IMR-90 (cell line): ENCODE results near the gene CERS6. TPM values are rescaled to one million over a fixed set of nuclear protein-coding genes. Genes with fewer than 3 reads are reported as not detected.

Experiments used
- ATAC-seq: fragments of 200-7000 bp; cut with Tn5 transposase; 2 replicates; pipeline ENCODE4 v1.9.1; 2020; ENCODE audit warnings: low read depth, mild to moderate bottlenecking, moderate library complexity
- BruUV-seq: library from RNA; stranded (reverse); fragments of 400-500 nt; replicated peaks from 2 replicates; lab custom pipeline; 2021; lab: Mats Ljungman, UMichigan
- CTCF ChIA-PET: fragments of 300-600 bp; formaldehyde crosslinking; extraction: SDS; loops from one replicate; lab custom pipeline; 2021; ENCODE audit warnings: antibody characterized with exemption; lab: Yijun Ruan, JAX
- POLR2A ChIA-PET: fragments of 300-600 bp; sonication (Branson Sonifier 250); formaldehyde crosslinking; loops from one replicate; lab custom pipeline; 2022; ENCODE audit warnings: antibody characterized with exemption; ENCODE audit not compliant: unreplicated experiment; lab: Charles Lee
- DNase-seq: peaks from one replicate; pipeline ENCODE4 v3.0.0; 2013
- H2AFZ ChIP-seq: replicated peaks from 2 replicates; pipeline ENCODE3; 2013; ENCODE audit warnings: low read length, mild to moderate bottlenecking; ENCODE audit not compliant: poor library complexity
- H2AK5ac ChIP-seq: 2 replicates; pipeline ENCODE4 v1.6.1; 2013; ENCODE audit warnings: low read depth, low read length, inconsistent platforms
- H2AK9ac ChIP-seq: replicated peaks from 2 replicates; pipeline ENCODE3; 2013; ENCODE audit warnings: mild to moderate bottlenecking, low read depth, low read length, moderate library complexity; ENCODE audit not compliant: poor library complexity
- H2BK120ac ChIP-seq: 2 replicates; pipeline ENCODE4 v1.6.1; 2013; ENCODE audit warnings: low read depth, low read length, inconsistent platforms
- H2BK15ac ChIP-seq: 3 replicates; pipeline ENCODE4 v1.6.1; 2013; ENCODE audit warnings: low read depth, low read length, inconsistent platforms
- H2BK20ac ChIP-seq: 2 replicates; pipeline ENCODE4 v1.6.1; 2013; ENCODE audit warnings: low read depth, mild to moderate bottlenecking, inconsistent platforms, low read length, moderate library complexity
- H2BK5ac ChIP-seq: 2 replicates; pipeline ENCODE4 v1.6.1; 2013; ENCODE audit warnings: mild to moderate bottlenecking, low read depth, low read length, inconsistent platforms; ENCODE audit not compliant: poor library complexity, severe bottlenecking
- H3K14ac ChIP-seq: replicated peaks from 2 replicates; pipeline ENCODE4 v1.6.1; 2013; ENCODE audit warnings: low read depth, low read length, inconsistent platforms
- H3K18ac ChIP-seq: 2 replicates; pipeline ENCODE4 v1.6.1; 2013; ENCODE audit warnings: low read depth, low read length, control low read depth
- H3K23ac ChIP-seq: 2 replicates; pipeline ENCODE4 v1.6.1; 2013; ENCODE audit warnings: low read depth, low read length, inconsistent platforms
- H3K27ac ChIP-seq: 2 replicates; pipeline ENCODE4 v1.5.1; 2013; ENCODE audit warnings: mild to moderate bottlenecking, control low read depth, low read length; ENCODE audit not compliant: insufficient read depth
- H3K27me3 ChIP-seq: 2 replicates; pipeline ENCODE4 v1.6.1; 2013; ENCODE audit warnings: low read length; ENCODE audit not compliant: control insufficient read depth, insufficient read depth
- H3K36me3 ChIP-seq: 2 replicates; pipeline ENCODE4 v1.6.1; 2013; ENCODE audit warnings: low read length, mixed read lengths; ENCODE audit not compliant: control insufficient read depth, insufficient read depth
- H3K4ac ChIP-seq: 2 replicates; pipeline ENCODE4 v1.6.1; 2013; ENCODE audit warnings: low read depth, low read length, inconsistent platforms
- H3K4me1 ChIP-seq: 2 replicates; pipeline ENCODE4 v1.6.1; 2013; ENCODE audit warnings: low read length, mixed read lengths; ENCODE audit not compliant: control insufficient read depth, insufficient read depth
- H3K4me2 ChIP-seq: 2 replicates; pipeline ENCODE4 v1.6.1; 2013; ENCODE audit warnings: low read depth, mild to moderate bottlenecking, control low read depth, low read length, moderate library complexity
- H3K4me3 ChIP-seq: 2 replicates; pipeline ENCODE4 v1.5.1; 2013; ENCODE audit warnings: low read depth, mild to moderate bottlenecking, control low read depth, low read length, moderate library complexity; ENCODE audit not compliant: insufficient read depth
- H3K56ac ChIP-seq: 2 replicates; pipeline ENCODE4 v1.6.1; 2013; ENCODE audit warnings: low read length, inconsistent platforms; ENCODE audit not compliant: insufficient read depth; ENCODE audit errors: extremely low read depth
- H3K79me1 ChIP-seq, 2 experiments: 2 replicates each; pipeline ENCODE4 v1.6.1; 2013; ENCODE audit warnings: low read length in 2 of 2, inconsistent platforms in 1 of 2, low read depth in 1 of 2
- H3K9ac ChIP-seq: 2 replicates; pipeline ENCODE4 v1.6.1; 2013; ENCODE audit warnings: low read depth, low read length, control low read depth
- H3K9me1 ChIP-seq: 2 replicates; pipeline ENCODE4 v1.6.1; 2013; ENCODE audit warnings: low read length, inconsistent platforms; ENCODE audit not compliant: insufficient read depth
- H3K9me3 ChIP-seq: 2 replicates; pipeline ENCODE4 v1.6.1; 2013; ENCODE audit warnings: low read length; ENCODE audit not compliant: control insufficient read depth, insufficient read depth
- H4K20me1 ChIP-seq: 2 replicates; pipeline ENCODE4 v1.6.1; 2013; ENCODE audit warnings: low read length, inconsistent platforms; ENCODE audit not compliant: insufficient read depth
- H4K5ac ChIP-seq: 2 replicates; pipeline ENCODE4 v1.6.1; 2013; ENCODE audit warnings: mild to moderate bottlenecking, low read depth, low read length, control low read depth
- H4K8ac ChIP-seq, 2 experiments: 2 replicates each; pipeline ENCODE4 v1.6.1; 2013; ENCODE audit warnings: low read depth in 2 of 2, low read length in 2 of 2, control low read depth in 1 of 2, inconsistent platforms in 1 of 2
- H4K91ac ChIP-seq: 2 replicates; pipeline ENCODE4 v1.6.1; 2013; ENCODE audit warnings: low read depth, low read length, inconsistent platforms; ENCODE audit not compliant: insufficient read depth
- BHLHE40 ChIP-seq: fragments of 150-350 bp; IDR thresholded peaks from 2 replicates; pipeline ENCODE4 v1.6.1; 2016; ENCODE audit warnings: mild to moderate bottlenecking, low read depth, low read length
- CEBPB ChIP-seq: IDR thresholded peaks from 2 replicates; pipeline ENCODE4 v1.6.1; 2012; ENCODE audit warnings: low read depth, low read length, improper control_type of control experiment
- CHD1 ChIP-seq: IDR thresholded peaks from 2 replicates; pipeline ENCODE4 v1.6.1; 2012; ENCODE audit warnings: low read depth, low read length, improper control_type of control experiment
- FOS ChIP-seq: fragments of 150-350 bp; IDR thresholded peaks from 2 replicates; pipeline ENCODE4 v1.6.1; 2016; ENCODE audit warnings: low read depth, low read length
- MAFK ChIP-seq: IDR thresholded peaks from 2 replicates; pipeline ENCODE4 v1.6.1; 2012; ENCODE audit warnings: low read depth, low read length, improper control_type of control experiment
- MAZ ChIP-seq: IDR thresholded peaks from 2 replicates; pipeline ENCODE4 v1.6.1; 2012; ENCODE audit warnings: low read depth, mild to moderate bottlenecking, low read length, improper control_type of control experiment, moderate library complexity, borderline replicate concordance
- MXI1 ChIP-seq: IDR thresholded peaks from 2 replicates; pipeline ENCODE4 v1.6.1; 2012; ENCODE audit warnings: low read depth, mild to moderate bottlenecking, low read length, moderate library complexity, borderline replicate concordance
- NFE2L2 ChIP-seq: fragments of 150-350 bp; IDR thresholded peaks from 2 replicates; pipeline ENCODE4 v1.6.1; 2016; ENCODE audit warnings: low read depth, mild to moderate bottlenecking, low read length
- POLR2A ChIP-seq: IDR thresholded peaks from 2 replicates; pipeline ENCODE4 v1.6.1; 2012; ENCODE audit warnings: mild to moderate bottlenecking, low read depth, low read length
- RAD21 ChIP-seq: IDR thresholded peaks from 2 replicates; pipeline ENCODE4 v1.6.1; 2012; ENCODE audit warnings: low read length, improper control_type of control experiment
- RCOR1 ChIP-seq: IDR thresholded peaks from 2 replicates; pipeline ENCODE4 v1.6.1; 2012; ENCODE audit warnings: mild to moderate bottlenecking, low read length, improper control_type of control experiment; ENCODE audit not compliant: insufficient replicate concordance
- RFX5 ChIP-seq: IDR thresholded peaks from 2 replicates; pipeline ENCODE4 v1.8.0; 2012; ENCODE audit warnings: low read depth, mild to moderate bottlenecking, low read length, moderate library complexity
- SMC3 ChIP-seq: fragments of 150-350 bp; IDR thresholded peaks from 2 replicates; pipeline ENCODE4 v1.6.1; 2016; ENCODE audit warnings: low read depth, mild to moderate bottlenecking, antibody characterized with exemption, low read length, moderate library complexity
- WGBS, 2 experiments: methylation state at CpG; one replicate each; pipeline versions ENCODE4 v1.1.5 to v1.1.7; 2013; ENCODE audit warnings: missing lambda C conversion rate in 2 of 2; ENCODE audit not compliant: insufficient read length in 1 of 2; ENCODE audit errors: extremely low coverage in 2 of 2; 5-methylcytosine and 5-hydroxymethylcytosine counted together
- dilution Hi-C: fragments of 300-500 bp; cut with HindIII; formaldehyde crosslinking; loops from one replicate; pipeline ENCODE4 v1.14.3; 2018; ENCODE audit warnings: low sequenced_read_pairs; ENCODE audit not compliant: unreplicated experiment
- in situ Hi-C: fragments of 300-500 bp; cut with MboI; formaldehyde crosslinking; loops from 3 replicates; pipeline ENCODE4 v1.14.3; 2019; ENCODE audit warnings: low sequenced_read_pairs, inconsistent platforms, mixed read lengths
- intact Hi-C: fragments of 100-400 bp; cut with micrococcal nuclease; formaldehyde crosslinking; loops from 2 replicates; pipeline ENCODE4 v1.10.0; 2022
- polyA plus RNA-seq, 3 experiments: library from polyadenylated mRNA; depleted of rRNA; stranded (reverse); fragments of >200 nt; gene quantifications; 2 replicates each; pipeline ENCODE4 v1.2.3, GENCODE V29; 2012; ENCODE audit warnings: low replicate concordance in 1 of 3
- total RNA-seq: library from RNA; depleted of rRNA; stranded (reverse); fragments of >200 nt; gene quantifications from 2 replicates; pipeline ENCODE4 v1.2.3, GENCODE V29; 2012
- TF ChIP-seq, protein P1 (sequence below): conservative IDR thresholded peaks from 2 replicates; pipeline ENCODE4 v1.5.1; 2012; ENCODE audit warnings: mild to moderate bottlenecking, low read depth, low read length, improper control_type of control experiment
- TF ChIP-seq, protein P2 (sequence below): fragments of 150-350 bp; IDR thresholded peaks from 2 replicates; pipeline ENCODE4 v1.6.1; 2016; ENCODE audit warnings: low read depth, mild to moderate bottlenecking, low read length, moderate library complexity, borderline replicate concordance
- TF ChIP-seq, protein P3 (sequence below): fragments of 150-350 bp; IDR thresholded peaks from 2 replicates; pipeline ENCODE4 v1.6.1; 2017; ENCODE audit warnings: mild to moderate bottlenecking, antibody characterized with exemption, low read length, low read depth

CERS6 gene
- total and polyA plus RNA-seq, 2 of the 4 experiments (the other 2 are of a cell fraction): 2.1 to 5.7 TPM

DNA sequence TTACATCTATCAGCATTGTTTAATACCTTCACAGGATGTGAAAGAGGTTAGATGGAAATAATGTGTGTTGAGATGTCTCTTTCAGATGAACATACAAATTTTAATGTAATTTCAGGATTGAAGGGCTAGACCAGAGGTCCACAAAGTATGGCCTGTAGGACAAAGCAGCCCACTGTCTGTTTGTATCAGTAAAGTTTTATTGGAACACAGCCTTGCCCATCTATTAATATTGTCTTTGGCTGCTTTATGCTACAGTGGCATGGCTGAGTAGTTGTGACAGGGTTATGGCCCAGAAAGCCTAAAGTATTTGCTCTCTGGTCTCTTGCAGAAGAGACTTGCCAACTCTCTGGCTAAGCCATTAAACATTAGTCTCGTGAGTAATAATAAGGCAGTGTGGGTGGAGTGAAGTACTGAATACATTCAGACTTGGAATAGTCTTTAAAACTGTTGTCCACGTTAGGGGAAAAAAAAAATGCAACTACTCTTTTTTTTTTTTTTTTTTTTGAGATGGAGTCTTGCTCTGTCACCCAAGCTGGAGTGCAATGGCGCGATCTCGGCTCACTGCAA is 271.9 kb downstream of the CERS6 start:
- Histone ChIP-seq H3K4me2 (no peak overlapping the region), H2AFZ (no peak overlapping the region), H3K4me1 (no peaks in the 10 kb centered on the region), H2BK120ac (no peak overlapping the region), H2AK9ac (no peak overlapping the region), H3K27ac (no peak overlapping the region), H3K9me3 (no peaks in the 10 kb centered on the region), H2AK5ac (no peak overlapping the region), H3K36me3 (no peaks in the 10 kb centered on the region), H2BK20ac (no peak overlapping the region), H4K8ac (no peak overlapping the region), H3K14ac (no peak overlapping the region), H2BK15ac (no peak overlapping the region), H3K9me1 (no peaks in the 10 kb centered on the region), H3K56ac (no peak overlapping the region), H3K18ac (no peak overlapping the region), H3K9ac (no peak overlapping the region), H4K20me1 (no peaks in the 10 kb centered on the region), H4K91ac (no peak overlapping the region), H3K4ac (no peak overlapping the region), H3K27me3 (no peaks in the 10 kb centered on the region), H4K5ac (no peak overlapping the region), H3K4me3 (no peak overlapping the region), H3K79me1 (no peaks in the 10 kb centered on the region), H3K23ac (no peak overlapping the region), H2BK5ac (no peak overlapping the region)
- TF ChIP-seq FOS (no peak), CHD1 (no peak), MAZ (no peak), RFX5 (no peak), MXI1 (no peak), BHLHE40 (no peak), MAFK (no peak), NFE2L2 (no peak), RCOR1 (no peak), SMC3 (no peak), CEBPB (no peak), POLR2A (no peak), RAD21 (no peak)
- TF ChIP-seq, protein P1, sequence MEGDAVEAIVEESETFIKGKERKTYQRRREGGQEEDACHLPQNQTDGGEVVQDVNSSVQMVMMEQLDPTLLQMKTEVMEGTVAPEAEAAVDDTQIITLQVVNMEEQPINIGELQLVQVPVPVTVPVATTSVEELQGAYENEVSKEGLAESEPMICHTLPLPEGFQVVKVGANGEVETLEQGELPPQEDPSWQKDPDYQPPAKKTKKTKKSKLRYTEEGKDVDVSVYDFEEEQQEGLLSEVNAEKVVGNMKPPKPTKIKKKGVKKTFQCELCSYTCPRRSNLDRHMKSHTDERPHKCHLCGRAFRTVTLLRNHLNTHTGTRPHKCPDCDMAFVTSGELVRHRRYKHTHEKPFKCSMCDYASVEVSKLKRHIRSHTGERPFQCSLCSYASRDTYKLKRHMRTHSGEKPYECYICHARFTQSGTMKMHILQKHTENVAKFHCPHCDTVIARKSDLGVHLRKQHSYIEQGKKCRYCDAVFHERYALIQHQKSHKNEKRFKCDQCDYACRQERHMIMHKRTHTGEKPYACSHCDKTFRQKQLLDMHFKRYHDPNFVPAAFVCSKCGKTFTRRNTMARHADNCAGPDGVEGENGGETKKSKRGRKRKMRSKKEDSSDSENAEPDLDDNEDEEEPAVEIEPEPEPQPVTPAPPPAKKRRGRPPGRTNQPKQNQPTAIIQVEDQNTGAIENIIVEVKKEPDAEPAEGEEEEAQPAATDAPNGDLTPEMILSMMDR: no peak
- TF ChIP-seq, protein P2, sequence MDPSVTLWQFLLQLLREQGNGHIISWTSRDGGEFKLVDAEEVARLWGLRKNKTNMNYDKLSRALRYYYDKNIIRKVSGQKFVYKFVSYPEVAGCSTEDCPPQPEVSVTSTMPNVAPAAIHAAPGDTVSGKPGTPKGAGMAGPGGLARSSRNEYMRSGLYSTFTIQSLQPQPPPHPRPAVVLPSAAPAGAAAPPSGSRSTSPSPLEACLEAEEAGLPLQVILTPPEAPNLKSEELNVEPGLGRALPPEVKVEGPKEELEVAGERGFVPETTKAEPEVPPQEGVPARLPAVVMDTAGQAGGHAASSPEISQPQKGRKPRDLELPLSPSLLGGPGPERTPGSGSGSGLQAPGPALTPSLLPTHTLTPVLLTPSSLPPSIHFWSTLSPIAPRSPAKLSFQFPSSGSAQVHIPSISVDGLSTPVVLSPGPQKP: no peak
- TF ChIP-seq, protein P3, sequence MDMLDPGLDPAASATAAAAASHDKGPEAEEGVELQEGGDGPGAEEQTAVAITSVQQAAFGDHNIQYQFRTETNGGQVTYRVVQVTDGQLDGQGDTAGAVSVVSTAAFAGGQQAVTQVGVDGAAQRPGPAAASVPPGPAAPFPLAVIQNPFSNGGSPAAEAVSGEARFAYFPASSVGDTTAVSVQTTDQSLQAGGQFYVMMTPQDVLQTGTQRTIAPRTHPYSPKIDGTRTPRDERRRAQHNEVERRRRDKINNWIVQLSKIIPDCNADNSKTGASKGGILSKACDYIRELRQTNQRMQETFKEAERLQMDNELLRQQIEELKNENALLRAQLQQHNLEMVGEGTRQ: no peak
- intact Hi-C loops (no loop called here), dilution Hi-C loops (no loop called here), in situ Hi-C loops (no loop called here)
- DNase-seq: no peak
- ChIA-PET CTCF (no interaction called here), POLR2A (no interaction called here)
- WGBS, 2 experiments: no CpG with 5 or more reads among the region's 5 CpGs
- BruUV-seq: no TSS peak
- ATAC-seq: no peak
